ENCODE measurements around the gene SLC8A1.

Gene SLC8A1

DNA sequence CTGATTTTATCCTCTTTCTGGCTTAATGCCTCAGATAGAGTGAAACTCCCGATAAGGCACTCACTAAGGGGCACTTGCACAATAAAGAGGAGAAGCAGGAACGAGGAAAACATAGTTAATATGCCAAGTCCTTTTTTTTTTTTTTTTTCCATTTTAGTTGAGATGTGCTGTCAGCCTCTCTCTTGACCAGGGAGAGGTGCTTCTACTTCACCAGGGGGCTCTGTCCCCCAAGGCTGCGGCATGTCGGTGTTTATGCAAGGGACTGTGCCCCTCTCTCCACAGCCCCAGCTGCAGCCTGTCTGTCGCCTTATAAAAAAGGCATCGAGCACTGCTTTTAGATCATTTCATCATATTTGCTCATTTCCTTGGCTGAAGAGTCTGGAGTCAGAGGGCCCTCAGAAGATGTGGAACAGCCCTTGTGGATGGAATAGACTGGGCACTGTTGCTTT lies 178.1 kb downstream of the SLC8A1 start:
- DNase-seq (ENCODE audit: low read depth) = no peak

DNA sequence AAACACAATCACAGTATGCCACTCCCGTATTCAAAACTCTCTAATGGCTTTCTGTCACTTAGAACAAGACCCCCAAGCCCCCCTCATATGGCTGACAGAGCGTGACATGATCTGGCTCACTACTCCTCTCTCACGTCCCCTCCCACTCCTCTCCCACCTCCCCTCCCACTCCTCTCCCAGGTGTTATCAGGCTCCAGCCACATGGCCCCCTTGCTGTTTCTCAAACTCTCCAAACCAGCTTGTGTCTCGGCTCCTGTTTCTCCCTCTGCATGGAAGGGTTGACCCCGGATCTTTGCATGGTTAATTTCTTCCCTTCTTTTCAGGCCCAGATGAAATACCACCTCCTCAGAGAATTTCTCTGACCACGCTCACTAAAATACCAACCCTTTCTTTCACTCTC lies 180.8 kb downstream of the SLC8A1 start:
- no peak for DNase-seq (ENCODE audit: low read depth)

- no peak for DNase-seq (ENCODE audit: low read depth)
Measured at GRCh38 chr2:40270372-40270771, 181.5 kb downstream of the SLC8A1 start.

- DNase-seq (ENCODE audit: low read depth) = no peak
Measured at GRCh38 chr2:40268566-40268965, 183.3 kb downstream of the SLC8A1 start.

DNA sequence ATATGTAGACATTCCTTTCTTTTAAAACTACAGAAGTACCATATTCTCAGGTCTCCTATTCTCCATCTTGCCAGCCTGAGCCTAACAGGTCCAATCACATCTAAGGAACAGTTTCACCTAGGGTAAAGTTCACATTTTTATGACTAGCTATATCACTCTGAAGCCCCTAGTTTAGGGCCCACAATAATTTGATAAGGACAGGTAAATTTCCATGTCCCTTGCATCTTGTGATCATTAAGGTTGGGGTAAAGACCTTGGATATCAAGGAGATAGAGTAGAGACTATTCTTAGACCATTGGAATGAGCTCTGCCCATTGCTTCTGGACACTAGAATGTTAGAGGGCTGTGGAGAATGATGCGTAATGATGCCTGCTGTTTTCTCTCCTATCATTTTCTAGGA lies 185.7 kb downstream of the SLC8A1 start:
- DNase-seq (ENCODE audit: low read depth) = no peak

GRCh38 chr2:40265602-40266001 lies 186.3 kb downstream of the SLC8A1 start:
- DNase-seq (ENCODE audit: low read depth) = no peak

GRCh38 chr2:40261042-40261441 lies 190.8 kb downstream of the SLC8A1 start:
- DNase-seq (ENCODE audit: low read depth) = no peak

GRCh38 chr2:40260437-40260836 lies 191.5 kb downstream of the SLC8A1 start:
- no peak for DNase-seq (ENCODE audit: low read depth)

- no peak for DNase-seq (ENCODE audit: low read depth)
Measured at GRCh38 chr2:40259900-40260299, 192.0 kb downstream of the SLC8A1 start.

DNA sequence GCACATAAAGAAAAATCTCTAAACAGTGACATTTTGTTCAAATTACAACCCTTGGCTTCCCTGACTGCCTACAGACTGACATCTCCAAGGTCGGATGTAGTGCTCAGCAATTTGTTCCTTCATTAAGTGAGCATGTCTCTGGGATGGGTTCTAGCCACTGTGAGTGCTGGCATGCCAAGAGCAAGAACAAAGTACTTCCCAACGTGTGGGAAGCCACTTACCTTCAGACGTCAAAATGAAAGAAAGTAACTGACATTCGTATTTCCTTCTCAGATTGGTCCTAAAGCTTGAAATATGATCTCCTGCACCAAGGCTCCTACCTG lies 193.8 kb downstream of the SLC8A1 start:
- no peak for DNase-seq (ENCODE audit: low read depth)

GRCh38 chr2:40257340-40258134 lies 194.4 kb downstream of the SLC8A1 start:
- DNase-seq (ENCODE audit: low read depth) = no peak

GRCh38 chr2:40256649-40257048 lies 195.2 kb downstream of the SLC8A1 start:
- no peak for DNase-seq (ENCODE audit: low read depth)

GRCh38 chr2:40256008-40256407 lies 195.9 kb downstream of the SLC8A1 start:
- DNase-seq (ENCODE audit: low read depth) = no peak

DNA sequence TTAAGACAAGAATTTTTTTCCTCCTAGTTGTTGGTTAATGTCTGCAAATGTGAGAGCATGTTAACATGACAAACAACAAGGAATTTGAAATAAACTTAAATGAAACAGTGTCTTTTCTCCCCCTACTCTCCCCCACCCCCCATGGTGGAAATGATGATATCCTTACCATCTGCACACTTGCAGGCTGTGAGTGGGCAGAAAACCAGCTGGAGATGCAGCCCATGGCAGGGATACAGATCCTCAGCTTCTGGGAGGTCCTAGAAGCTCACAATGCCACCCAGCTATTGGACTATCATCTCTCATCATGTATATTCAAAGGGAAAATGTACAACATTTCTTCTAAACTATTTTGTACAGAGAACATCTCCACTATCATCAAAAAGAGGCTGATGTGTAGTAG lies 196.8 kb downstream of the SLC8A1 start:
- no peak for DNase-seq (ENCODE audit: low read depth)

- no peak for DNase-seq (ENCODE audit: low read depth)
Measured at GRCh38 chr2:40254611-40255010, 197.3 kb downstream of the SLC8A1 start.

DNA sequence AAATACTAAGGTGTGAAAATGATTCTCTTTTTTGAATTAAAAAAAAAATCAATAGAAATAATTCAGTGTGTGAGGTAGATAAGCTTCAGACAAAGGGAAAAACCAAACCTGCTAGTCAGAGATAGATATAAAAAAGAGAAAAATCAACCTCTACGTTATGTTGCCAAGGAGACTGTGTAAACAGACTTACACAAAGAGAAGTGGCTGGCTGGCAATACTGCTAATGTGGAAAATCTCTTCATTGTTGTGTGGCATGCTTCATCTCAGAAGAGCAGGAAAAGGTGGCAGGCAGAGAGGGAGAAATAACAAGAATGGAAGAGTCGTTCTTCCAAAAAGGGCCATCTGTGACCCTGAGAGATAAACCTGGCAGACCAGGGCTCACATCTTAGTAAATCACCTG lies 200.8 kb downstream of the SLC8A1 start:
- no peak for DNase-seq (ENCODE audit: low read depth)

DNA sequence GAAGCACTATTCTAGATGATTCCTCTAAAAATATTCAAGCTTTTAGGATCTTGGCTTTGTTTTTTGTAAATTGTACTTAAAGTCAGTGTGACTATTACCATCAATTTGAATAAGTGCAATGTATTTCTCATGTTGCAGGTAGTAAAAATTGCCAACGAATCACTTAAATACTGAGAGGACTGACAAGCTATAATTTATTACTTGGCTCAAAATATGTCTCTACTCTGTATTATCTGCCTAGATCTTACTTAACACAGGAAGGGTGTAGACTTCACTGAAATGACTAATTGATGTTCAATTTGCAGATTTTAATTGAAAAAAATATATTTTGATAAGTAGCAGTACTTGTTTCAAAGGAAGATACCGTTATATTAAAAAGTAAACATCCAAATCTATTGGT lies 202.3 kb downstream of the SLC8A1 start:
- DNase-seq (ENCODE audit: low read depth) = no peak

DNA sequence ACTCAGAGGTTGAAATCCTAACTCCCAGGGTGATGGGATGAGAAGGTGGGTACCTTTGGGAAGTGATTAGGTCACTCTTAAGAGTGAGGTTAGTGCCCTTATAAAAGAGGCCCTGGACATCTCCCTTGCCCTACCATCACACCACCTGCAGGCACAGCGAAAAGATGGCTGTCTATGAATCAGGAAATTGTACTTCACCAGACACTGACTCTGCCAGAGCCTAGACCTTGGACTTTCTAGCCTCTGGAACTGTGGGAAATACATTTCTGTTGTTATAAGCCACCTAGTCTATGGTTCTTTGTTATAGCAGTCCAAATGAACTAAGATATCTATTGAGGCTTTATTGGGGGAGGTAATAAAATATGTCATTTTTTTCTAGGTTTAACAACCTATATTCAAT lies 203.6 kb downstream of the SLC8A1 start:
- DNase-seq (ENCODE audit: low read depth) = no peak

GRCh38 chr2:40244675-40245074 lies 207.2 kb downstream of the SLC8A1 start:
- no peak for DNase-seq (ENCODE audit: low read depth)

DNA sequence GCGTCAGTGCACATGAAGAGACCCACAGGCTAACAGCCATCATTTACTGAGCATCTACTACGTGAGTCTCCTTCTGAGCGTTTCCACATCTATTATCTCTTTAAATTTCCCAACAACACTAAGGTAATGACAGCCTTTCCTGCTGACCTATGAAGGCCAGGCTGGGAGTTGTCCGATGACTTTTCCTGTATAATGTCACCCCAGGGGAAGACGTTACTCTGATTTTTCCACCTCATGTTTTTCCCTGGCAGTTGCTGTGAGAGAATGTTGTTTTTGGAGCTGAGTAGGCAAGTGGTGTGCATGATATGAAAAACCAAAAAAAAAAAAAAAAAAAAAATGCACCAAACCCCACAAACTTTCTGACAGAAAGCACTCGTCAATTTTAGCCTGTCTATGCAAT lies 207.6 kb downstream of the SLC8A1 start:
- DNase-seq (ENCODE audit: low read depth) = no peak

DNA sequence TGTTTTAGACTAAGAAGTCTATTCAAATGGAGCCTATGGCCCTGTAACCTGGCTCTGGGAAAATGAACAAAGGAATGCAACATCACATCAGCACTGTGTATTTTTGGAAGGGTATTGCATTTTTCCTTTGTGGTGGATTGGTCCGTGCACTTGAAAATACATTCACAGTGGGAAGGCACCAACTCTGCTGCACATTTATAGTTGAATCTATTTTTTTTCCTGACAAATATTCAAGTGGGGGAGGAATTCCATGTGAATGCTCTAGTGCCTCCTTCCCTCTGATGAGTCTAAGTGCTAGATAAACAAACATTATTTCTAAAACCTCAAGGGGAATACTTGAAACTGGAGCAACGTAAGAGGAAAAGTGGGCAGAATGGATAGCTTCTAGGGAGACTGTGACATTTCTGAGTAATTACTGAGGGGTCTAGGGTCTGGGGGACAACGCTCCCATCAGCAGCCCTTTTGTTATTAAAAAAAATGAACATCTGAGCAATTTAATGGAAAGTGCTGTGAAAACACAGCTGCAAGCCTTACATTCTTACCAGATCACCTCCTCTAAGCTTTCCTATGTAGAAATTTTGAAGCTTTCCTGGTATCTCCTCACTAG lies 208.2 kb downstream of the SLC8A1 start:
- DNase-seq (ENCODE audit: low read depth) = no peak

DNA sequence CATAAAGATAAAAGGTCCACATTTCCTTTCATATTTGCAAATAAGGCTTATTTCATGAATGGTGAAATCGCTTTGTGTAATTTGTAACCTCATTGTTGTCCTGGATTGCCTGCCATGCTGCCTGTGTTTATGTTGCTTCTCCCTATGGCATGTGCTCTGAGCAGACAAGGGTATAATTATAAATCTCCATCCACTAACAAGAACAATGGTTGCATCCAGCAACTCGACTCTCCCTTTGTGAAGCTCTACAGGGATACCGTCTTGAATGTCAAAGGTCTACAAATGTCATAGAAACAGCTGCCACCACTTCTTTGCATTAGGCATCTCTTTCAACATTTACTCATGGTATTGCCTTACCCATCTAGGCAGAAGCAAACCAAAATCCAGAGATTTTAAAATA lies 209.6 kb downstream of the SLC8A1 start:
- no peak for DNase-seq (ENCODE audit: low read depth)

DNA sequence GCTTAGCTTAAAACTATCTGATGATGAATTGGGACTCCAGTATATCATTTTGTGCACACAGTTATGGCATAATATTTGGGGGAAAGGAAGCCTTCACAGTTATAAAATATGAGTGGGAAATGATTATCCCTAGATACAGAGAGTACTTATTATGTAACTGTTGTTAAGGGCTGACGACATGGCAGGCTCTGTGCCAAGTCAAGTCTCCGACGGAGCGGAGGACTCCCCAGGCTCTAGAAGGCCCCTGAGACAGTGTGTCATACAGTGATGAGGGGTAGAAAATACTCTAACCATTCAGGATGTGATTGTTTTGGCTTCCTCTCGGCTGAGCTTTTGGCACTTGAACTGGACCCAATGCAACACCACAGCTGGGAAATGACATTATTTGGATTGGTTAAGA lies 211.8 kb downstream of the SLC8A1 start:
- no peak for DNase-seq (ENCODE audit: low read depth)
